ENCODE measurements around the gene LTBP1. TPM values are rescaled to one million over a fixed set of nuclear protein-coding genes. Genes with fewer than 3 reads are reported as not detected.

LTBP1 gene
- total RNA-seq, 1 donor from 2014 or later, result 36.0 TPM

DNA sequence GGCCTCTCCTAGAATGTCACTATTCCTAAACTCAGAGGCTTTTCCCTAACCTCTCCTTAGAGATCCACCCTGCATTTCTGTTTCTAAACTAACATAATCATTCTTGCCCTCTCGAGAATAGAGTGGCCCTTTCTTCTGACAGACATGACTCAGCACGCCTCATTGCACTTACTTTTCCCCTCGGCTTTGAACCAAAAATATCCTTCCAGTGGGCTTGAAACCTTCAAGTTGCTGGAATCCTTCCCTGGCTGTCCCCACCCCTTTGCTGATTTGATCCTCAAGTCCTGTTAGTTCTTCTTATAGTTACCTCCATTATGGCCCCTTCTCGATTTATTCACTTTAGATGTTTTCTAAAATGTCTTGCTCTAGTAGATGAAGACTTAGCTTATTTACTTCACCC lies 158.0 kb downstream of the LTBP1 start:
- TF ChIP-seq, protein P1, sequence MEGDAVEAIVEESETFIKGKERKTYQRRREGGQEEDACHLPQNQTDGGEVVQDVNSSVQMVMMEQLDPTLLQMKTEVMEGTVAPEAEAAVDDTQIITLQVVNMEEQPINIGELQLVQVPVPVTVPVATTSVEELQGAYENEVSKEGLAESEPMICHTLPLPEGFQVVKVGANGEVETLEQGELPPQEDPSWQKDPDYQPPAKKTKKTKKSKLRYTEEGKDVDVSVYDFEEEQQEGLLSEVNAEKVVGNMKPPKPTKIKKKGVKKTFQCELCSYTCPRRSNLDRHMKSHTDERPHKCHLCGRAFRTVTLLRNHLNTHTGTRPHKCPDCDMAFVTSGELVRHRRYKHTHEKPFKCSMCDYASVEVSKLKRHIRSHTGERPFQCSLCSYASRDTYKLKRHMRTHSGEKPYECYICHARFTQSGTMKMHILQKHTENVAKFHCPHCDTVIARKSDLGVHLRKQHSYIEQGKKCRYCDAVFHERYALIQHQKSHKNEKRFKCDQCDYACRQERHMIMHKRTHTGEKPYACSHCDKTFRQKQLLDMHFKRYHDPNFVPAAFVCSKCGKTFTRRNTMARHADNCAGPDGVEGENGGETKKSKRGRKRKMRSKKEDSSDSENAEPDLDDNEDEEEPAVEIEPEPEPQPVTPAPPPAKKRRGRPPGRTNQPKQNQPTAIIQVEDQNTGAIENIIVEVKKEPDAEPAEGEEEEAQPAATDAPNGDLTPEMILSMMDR (IDR thresholded peaks at IDR 0.05), result no peak
- Histone ChIP-seq H3K9me3 (no peaks in the 10 kb centered on the region), H3K27ac (no peak overlapping the region), H3K36me3 (no peaks in the 10 kb centered on the region), H3K4me1 (no peaks in the 10 kb centered on the region), H3K4me3 (no peak overlapping the region), H3K27me3 (no peaks in the 10 kb centered on the region)
- DNase-seq (no peak), ATAC-seq (no peak)
- intact Hi-C loops (cut with DNase I), result no loop called here

DNA sequence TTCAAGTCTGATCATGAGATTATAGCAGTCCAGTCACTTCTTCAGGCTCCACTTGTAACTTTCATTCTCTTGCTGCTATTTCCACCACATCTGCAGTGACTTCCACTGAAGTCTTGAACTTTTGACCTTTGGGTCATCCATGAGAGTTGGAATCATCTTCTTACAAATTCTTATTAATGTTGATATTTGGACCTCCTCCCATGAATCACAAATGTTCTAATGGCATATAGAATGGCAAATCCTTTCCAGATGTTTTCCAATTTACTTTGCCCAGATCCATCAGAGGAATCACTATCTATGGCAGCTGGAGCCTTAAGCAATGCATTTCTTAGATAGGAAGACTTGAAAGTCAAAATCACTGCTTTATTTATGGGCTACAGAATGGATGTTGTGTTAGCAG lies 159.4 kb downstream of the LTBP1 start:
- no peak overlapping the region for H3K27ac ChIP-seq
- no peaks in the 10 kb centered on the region for H3K4me1 ChIP-seq
- no peak overlapping the region for H3K4me3 ChIP-seq
- no peaks in the 10 kb centered on the region for H3K9me3 ChIP-seq
- H3K36me3 ChIP-seq, result no peaks in the 10 kb centered on the region
- intact Hi-C loops (cut with DNase I), result no loop called here
- ATAC-seq (no peak), DNase-seq (no peak)
- H3K27me3 ChIP-seq, result no peaks in the 10 kb centered on the region
- TF ChIP-seq, protein P1 (IDR thresholded peaks at IDR 0.05), result no peak

DNA sequence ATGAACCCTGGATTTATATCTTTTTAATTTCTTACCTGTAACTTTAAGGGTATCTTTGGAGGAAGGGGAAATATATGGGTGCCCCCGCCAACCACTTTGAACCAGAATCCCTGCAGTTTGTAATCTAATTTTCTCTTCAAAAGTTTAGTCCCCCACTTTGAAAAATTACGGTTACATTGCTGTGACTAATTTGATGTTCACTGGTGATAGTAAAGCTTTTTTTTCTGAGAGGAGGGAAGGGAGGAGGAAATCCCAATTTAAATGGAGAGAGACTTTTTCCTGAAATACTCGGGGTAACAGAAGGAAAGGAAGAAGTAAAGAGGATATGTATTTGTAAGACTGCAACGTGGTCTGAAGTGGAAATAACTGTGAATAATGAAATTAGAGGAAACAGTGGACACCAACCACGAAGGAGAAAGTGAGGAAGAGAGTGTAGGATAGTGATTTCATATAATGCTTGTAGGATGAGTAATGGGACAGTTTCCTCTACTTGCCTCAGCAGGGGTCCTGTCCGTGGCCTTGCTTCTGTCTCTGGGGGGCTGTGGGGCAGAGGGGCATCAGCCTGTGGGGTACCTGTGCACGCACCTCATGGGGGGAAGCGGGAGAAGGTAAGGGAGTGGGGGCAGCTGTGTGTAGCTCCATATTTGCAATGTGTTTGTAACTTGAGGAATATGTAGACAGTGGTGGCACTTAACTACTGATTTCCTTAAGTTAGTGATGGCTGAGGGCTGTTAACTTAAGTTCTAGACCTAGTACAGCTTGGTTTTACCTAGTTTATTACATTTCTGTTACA lies 161.1 kb downstream of the LTBP1 start:
- no peak overlapping the region for H3K4me3 ChIP-seq
- H3K9me3 ChIP-seq, result no peaks in the 10 kb centered on the region
- intact Hi-C loops (cut with DNase I), result no loop called here
- no peaks in the 10 kb centered on the region for H3K4me1 ChIP-seq
- no peaks in the 10 kb centered on the region for H3K27me3 ChIP-seq
- TF ChIP-seq, protein P1 (IDR thresholded peaks at IDR 0.05), result no peak
- ATAC-seq, result no peak
- no peaks in the 10 kb centered on the region for H3K36me3 ChIP-seq
- DNase-seq, result no peak
- H3K27ac ChIP-seq, result no peak overlapping the region

DNA sequence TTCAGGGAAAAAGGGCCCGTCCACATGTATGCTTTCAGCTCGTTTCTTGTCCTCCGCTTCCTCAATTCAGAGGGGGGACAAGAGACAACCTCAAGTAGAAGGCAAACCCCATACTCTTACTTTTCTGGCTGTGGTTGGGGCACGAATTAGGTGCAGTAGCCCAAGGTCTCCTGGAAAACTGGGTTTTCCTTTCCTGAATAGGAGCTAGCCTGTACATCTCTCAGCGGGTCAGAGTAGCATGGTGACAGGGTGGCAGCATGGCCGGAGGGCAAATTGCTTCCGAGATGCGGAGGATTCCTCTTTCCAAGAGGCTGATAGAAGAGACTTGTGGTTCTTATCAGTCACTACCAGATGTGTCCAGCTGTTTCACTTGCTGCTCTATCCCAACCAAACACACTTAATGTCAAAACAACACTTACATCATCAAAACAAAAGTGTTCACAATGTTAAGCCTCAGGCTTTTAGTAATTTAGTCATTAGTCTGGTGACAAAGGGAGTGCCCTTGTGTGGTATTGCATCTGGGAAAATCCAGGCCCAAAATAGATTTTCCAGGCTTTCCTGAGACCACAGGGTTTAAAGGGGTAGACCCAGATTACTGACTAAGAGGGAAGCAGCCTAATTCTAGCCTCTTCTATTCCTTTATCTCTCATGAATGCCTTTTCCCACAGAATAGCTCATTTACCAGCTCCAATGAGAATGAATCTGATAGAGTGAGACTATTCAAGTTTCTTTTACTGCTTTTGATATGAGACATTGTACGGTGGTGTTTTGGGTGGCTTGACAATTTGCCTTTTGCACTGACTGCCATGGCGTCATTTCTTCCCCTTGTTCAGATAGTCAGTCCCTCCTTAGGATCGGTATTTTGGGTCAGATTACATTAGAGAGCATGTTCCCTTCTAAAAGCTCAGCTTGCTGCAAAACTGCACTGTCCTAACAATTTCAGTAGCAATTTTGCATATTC lies 162.0 kb downstream of the LTBP1 start:
- no peaks in the 10 kb centered on the region for H3K9me3 ChIP-seq
- H3K4me3 ChIP-seq, result no peak overlapping the region
- TF ChIP-seq, protein P1 (IDR thresholded peaks at IDR 0.05), result no peak
- ATAC-seq (peak; percentile 43), DNase-seq (no peak)
- no peaks in the 10 kb centered on the region for H3K4me1 ChIP-seq
- intact Hi-C loops (cut with DNase I), result no loop called here
- no peak overlapping the region for H3K27ac ChIP-seq
- H3K27me3 ChIP-seq, result no peaks in the 10 kb centered on the region
- H3K36me3 ChIP-seq, result no peaks in the 10 kb centered on the region

DNA sequence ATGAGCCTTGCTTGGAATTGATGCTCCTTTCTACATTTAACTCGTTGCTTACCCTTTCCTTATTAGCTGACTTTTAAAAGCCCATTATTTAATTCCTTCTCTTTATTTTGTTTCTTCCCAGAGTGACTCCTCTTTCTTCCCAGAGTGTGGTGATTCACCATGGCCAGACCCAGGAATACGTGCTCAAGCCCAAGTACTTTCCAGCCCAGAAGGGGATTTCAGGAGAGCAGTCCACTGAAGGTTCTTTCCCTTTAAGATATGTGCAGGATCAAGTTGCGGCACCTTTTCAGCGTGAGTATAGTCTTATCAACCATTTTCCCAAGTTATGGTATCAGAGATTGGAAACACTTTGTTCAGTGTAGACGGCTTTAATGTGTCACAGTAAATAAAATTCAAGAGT lies 163.7 kb downstream of the LTBP1 start:
- H3K4me1 ChIP-seq, result no peaks in the 10 kb centered on the region
- ATAC-seq, result no peak
- H3K27me3 ChIP-seq, result no peaks in the 10 kb centered on the region
- H3K4me3 ChIP-seq, result no peak overlapping the region
- intact Hi-C loops (cut with DNase I), result no loop called here
- no peaks in the 10 kb centered on the region for H3K9me3 ChIP-seq
- TF ChIP-seq, protein P1 (IDR thresholded peaks at IDR 0.05), result no peak
- no peak overlapping the region for H3K27ac ChIP-seq
- DNase-seq, result no peak
- H3K36me3 ChIP-seq, result no peaks in the 10 kb centered on the region
